K562 (cell line): ENCODE results near the gene ST6GALNAC3. TPM values are rescaled to one million over a fixed set of nuclear protein-coding genes. Genes with fewer than 3 reads are reported as not detected.

ENCODE experiments used
- ATAC-seq: fragments of 200-7000 bp; cut with Tn5 transposase; 3 replicates; pipeline ENCODE4 v1.9.1; 2020; ENCODE audit warnings: moderate library complexity
- BruUV-seq: library from RNA; stranded (reverse); fragments of 400-500 nt; replicated peaks from 2 replicates; lab custom pipeline; 2021; lab: Mats Ljungman, UMichigan
- CTCF ChIA-PET: fragments of 300-600 bp; formaldehyde crosslinking; extraction: SDS; loops from one replicate; lab custom pipeline; 2021; ENCODE audit warnings: low intra/inter-chr PET ratio; lab: Yijun Ruan, JAX
- POLR2A ChIA-PET: fragments of 300-600, 350-650 bp; sonication (Branson Sonifier 250); formaldehyde crosslinking; extraction: SDS; loops from one replicate; lab custom pipeline; 2021; ENCODE audit warnings: antibody characterized with exemption, inconsistent platforms; lab: Yijun Ruan, JAX
- DNase-seq, 4 experiments: peaks; one replicate each; pipeline versions ENCODE4 v3.0.0 to v3.0.0-alpha.2; 2011 to 2018; ENCODE audit warnings: low spot score in 3 of 4, mixed read lengths in 3 of 4; ENCODE audit errors: extremely low read depth in 1 of 4
- FAIRE-seq: peaks from 2 replicates; lab custom pipeline; 2011; peaks lifted over from hg19 to GRCh38; lab: Jason Lieb, UNC
- H2AFZ ChIP-seq: 2 replicates; pipeline ENCODE4 v1.6.0; 2011; ENCODE audit warnings: low read depth, low read length, control low read depth, inconsistent platforms
- H3K27ac ChIP-seq: fragments of 200-600 bp; 3 replicates; pipeline ENCODE4 v1.8.0; 2011; ENCODE audit warnings: low read depth, mild to moderate bottlenecking, control low read depth, inconsistent platforms, low read length, moderate library complexity, mixed read lengths; ENCODE audit errors: extremely low read depth
- H3K27me3 ChIP-seq, 2 experiments: fragments of 300-600 bp in 1 of 2; 2 replicates in 1 of 2; 3 replicates in 1 of 2; pipeline versions ENCODE4 v1.6.0 to v1.8.0; 2011; ENCODE audit warnings: inconsistent platforms in 2 of 2, low read length in 2 of 2, mild to moderate bottlenecking in 1 of 2, mixed read lengths in 1 of 2, moderate library complexity in 1 of 2; ENCODE audit not compliant: control insufficient read depth in 2 of 2, insufficient read depth in 2 of 2
- H3K36me3 ChIP-seq: fragments of 300-600 bp; 3 replicates; pipeline ENCODE4 v1.8.0; 2011; ENCODE audit warnings: mild to moderate bottlenecking, low read length, inconsistent platforms; ENCODE audit not compliant: control insufficient read depth, insufficient read depth
- H3K4me1 ChIP-seq, 2 experiments: fragments of 200-600 bp in 1 of 2; replicated peaks in 1 of 2; 2 replicates in 1 of 2; 3 replicates in 1 of 2; pipeline versions ENCODE4 v1.5.1 to v1.8.0; 2011; ENCODE audit warnings: inconsistent platforms in 2 of 2, low read length in 2 of 2, mild to moderate bottlenecking in 1 of 2, mixed read lengths in 1 of 2, moderate library complexity in 1 of 2; ENCODE audit not compliant: control insufficient read depth in 2 of 2, insufficient read depth in 2 of 2
- H3K4me2 ChIP-seq: 2 replicates; pipeline ENCODE4 v1.6.1; 2011; ENCODE audit warnings: low read length, control low read depth, inconsistent platforms, mixed read lengths; ENCODE audit not compliant: insufficient read depth
- H3K4me3 ChIP-seq: fragments of 200-600 bp; sonication (generic), shearing (Covaris generic); 2 replicates; pipeline ENCODE4 v1.5.1; 2016; ENCODE audit warnings: control low read depth, inconsistent platforms
- H3K79me2 ChIP-seq: fragments of 200-600 bp; 3 replicates; pipeline ENCODE4 v1.8.0; 2011; ENCODE audit warnings: low read length, inconsistent platforms; ENCODE audit not compliant: control insufficient read depth, insufficient read depth
- H3K9ac ChIP-seq, 2 experiments: 2 replicates each; pipeline versions ENCODE4 v1.6.0 to v1.6.1; 2011; ENCODE audit warnings: low read depth in 2 of 2, low read length in 2 of 2, control low read depth in 1 of 2, inconsistent platforms in 1 of 2, mild to moderate bottlenecking in 1 of 2, mixed read lengths in 1 of 2; ENCODE audit not compliant: insufficient read depth in 1 of 2
- H3K9me1 ChIP-seq: one replicate; pipeline ENCODE4 v1.6.0; 2011; ENCODE audit warnings: inconsistent platforms, mild to moderate bottlenecking, low read length, moderate library complexity; ENCODE audit not compliant: control insufficient read depth, insufficient read depth
- H3K9me3 ChIP-seq: replicated peaks from 2 replicates; pipeline ENCODE4 v1.5.1; 2011; ENCODE audit warnings: low read depth, low read length, inconsistent platforms; ENCODE audit not compliant: control insufficient read depth, insufficient read depth
- H4K20me1 ChIP-seq: replicated peaks from 2 replicates; pipeline ENCODE4 v1.6.1; 2011; ENCODE audit warnings: low read length, inconsistent platforms, mixed read lengths; ENCODE audit not compliant: control insufficient read depth, insufficient read depth
- TAF1 ChIP-seq: IDR thresholded peaks from 2 replicates; pipeline ENCODE4 v1.6.1; 2011; ENCODE audit warnings: mild to moderate bottlenecking, low read length, moderate library complexity; ENCODE audit not compliant: insufficient read depth, control insufficient read depth, severe bottlenecking; ENCODE audit errors: extremely low read depth
- ZNF184 ChIP-seq: sonication (generic); formaldehyde crosslinking; IDR thresholded peaks from 2 replicates; pipeline ENCODE4 v1.5.0; 2020; ENCODE audit warnings: missing genetic modification reagents
- ZNF589 ChIP-seq: fragments of 200-800 bp; sonication (Bioruptor generic); IDR thresholded peaks from 2 replicates; pipeline ENCODE4 v1.6.1; 2016; ENCODE audit warnings: low read depth, missing genetic modification characterization, missing compliant biosample characterization
- WGBS: fragments of 100-300 bp; shearing (Covaris generic); methylation state at CpG from one replicate; pipeline ENCODE4 v1.1.6; 2016; ENCODE audit warnings: low coverage, mixed read lengths; ENCODE audit not compliant: insufficient coverage; ENCODE audit errors: missing lambda C conversion rate; 5-methylcytosine and 5-hydroxymethylcytosine counted together
- in situ Hi-C: fragments of 300-500 bp; cut with MboI; formaldehyde crosslinking; loops from 4 replicates; pipeline ENCODE4 v1.15.0; 2018; ENCODE audit warnings: inconsistent platforms, mixed read lengths
- intact Hi-C: fragments of 100-400 bp; cut with micrococcal nuclease; formaldehyde crosslinking; loops from 2 replicates; pipeline ENCODE4 v1.14.2; 2022
- polyA plus RNA-seq, 8 experiments: library from polyadenylated mRNA; depleted of rRNA in 4 of 8; stranded (reverse) in 5 of 8; unstranded in 3 of 8; fragments of >200 nt; fragmentation: Nextera tagmentation in 2 of 8; fragmentation: Illumina TruSeq in 1 of 8; extraction: Ambion mirVana in 2 of 8; extraction: Trizol in 1 of 8; gene quantifications; 2 replicates each; pipeline versions ENCODE4 v1.2.1 to v1.2.3, GENCODE V29; 2011 to 2014; ENCODE audit warnings: inconsistent platforms in 1 of 8, missing spikeins in 1 of 8
- total RNA-seq, 7 experiments: library from RNA; depleted of rRNA in 6 of 7; stranded (reverse); fragments of >200 nt in 6 of 7; fragmentation: Illumina TruSeq in 2 of 7; extraction: Trizol in 2 of 7; gene quantifications; 2 replicates each; pipeline versions ENCODE4 v1.2.1 to v1.2.3, GENCODE V29; 2011 to 2021; ENCODE audit warnings: low replicate concordance in 1 of 7
- TF ChIP-seq, protein P1 (sequence below): sonication (generic); formaldehyde crosslinking; IDR thresholded peaks from 2 replicates; pipeline ENCODE4 v1.8.1; 2023; ENCODE audit warnings: mild to moderate bottlenecking, missing genetic modification reagents
- TF ChIP-seq, protein P2 (sequence below): fragments of 250-450 bp; sonication (Bioruptor Pico); IDR thresholded peaks from 2 replicates; pipeline ENCODE4 v1.8.0; 2021; ENCODE audit warnings: borderline replicate concordance, mild to moderate bottlenecking, moderate library complexity; ENCODE audit not compliant: poor library complexity, severe bottlenecking
- TF ChIP-seq, protein P3 (sequence below): fragments of 450-650 bp; IDR thresholded peaks from 2 replicates; pipeline ENCODE4 v1.6.1; 2016; ENCODE audit warnings: mild to moderate bottlenecking, moderate library complexity

Gene ST6GALNAC3
- total and polyA plus RNA-seq, 9 of the 15 experiments (the other 6 are each of a cell fraction or from before 2014, with no cell fraction given) = 0.04 to 0.29 (median 0.18) TPM; not detected in 6

DNA sequence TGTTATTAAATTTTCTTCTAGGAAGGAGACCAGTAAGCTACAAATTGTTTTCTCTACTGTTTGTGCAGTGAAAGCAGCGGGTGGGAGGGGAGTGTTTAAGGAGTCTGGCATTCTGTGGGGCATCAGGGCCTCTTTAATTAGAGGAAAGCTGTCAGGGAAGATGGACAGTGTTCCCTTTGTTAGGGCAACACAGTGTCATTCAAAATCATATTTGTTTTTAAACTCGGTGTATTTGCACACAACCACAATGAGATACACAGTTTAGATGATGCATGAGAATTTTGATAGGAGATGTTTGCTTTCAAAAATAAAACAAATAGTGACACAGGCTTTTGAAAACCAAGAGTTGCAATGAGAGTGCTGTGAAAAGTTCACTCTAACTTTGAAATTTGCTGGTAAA is 15.1 kb upstream of the ST6GALNAC3 start (continued):
- TF ChIP-seq, protein P1, sequence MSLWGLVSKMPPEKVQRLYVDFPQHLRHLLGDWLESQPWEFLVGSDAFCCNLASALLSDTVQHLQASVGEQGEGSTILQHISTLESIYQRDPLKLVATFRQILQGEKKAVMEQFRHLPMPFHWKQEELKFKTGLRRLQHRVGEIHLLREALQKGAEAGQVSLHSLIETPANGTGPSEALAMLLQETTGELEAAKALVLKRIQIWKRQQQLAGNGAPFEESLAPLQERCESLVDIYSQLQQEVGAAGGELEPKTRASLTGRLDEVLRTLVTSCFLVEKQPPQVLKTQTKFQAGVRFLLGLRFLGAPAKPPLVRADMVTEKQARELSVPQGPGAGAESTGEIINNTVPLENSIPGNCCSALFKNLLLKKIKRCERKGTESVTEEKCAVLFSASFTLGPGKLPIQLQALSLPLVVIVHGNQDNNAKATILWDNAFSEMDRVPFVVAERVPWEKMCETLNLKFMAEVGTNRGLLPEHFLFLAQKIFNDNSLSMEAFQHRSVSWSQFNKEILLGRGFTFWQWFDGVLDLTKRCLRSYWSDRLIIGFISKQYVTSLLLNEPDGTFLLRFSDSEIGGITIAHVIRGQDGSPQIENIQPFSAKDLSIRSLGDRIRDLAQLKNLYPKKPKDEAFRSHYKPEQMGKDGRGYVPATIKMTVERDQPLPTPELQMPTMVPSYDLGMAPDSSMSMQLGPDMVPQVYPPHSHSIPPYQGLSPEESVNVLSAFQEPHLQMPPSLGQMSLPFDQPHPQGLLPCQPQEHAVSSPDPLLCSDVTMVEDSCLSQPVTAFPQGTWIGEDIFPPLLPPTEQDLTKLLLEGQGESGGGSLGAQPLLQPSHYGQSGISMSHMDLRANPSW (CRISPR knock-in tag) = no peak
- TF ChIP-seq ZNF589 (CRISPR knock-in tag) = no peak
- TF ChIP-seq, protein P2, sequence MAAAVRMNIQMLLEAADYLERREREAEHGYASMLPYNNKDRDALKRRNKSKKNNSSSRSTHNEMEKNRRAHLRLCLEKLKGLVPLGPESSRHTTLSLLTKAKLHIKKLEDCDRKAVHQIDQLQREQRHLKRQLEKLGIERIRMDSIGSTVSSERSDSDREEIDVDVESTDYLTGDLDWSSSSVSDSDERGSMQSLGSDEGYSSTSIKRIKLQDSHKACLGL (CRISPR knock-in tag) = no peak
- TF ChIP-seq ZNF184 = no peak

DNA sequence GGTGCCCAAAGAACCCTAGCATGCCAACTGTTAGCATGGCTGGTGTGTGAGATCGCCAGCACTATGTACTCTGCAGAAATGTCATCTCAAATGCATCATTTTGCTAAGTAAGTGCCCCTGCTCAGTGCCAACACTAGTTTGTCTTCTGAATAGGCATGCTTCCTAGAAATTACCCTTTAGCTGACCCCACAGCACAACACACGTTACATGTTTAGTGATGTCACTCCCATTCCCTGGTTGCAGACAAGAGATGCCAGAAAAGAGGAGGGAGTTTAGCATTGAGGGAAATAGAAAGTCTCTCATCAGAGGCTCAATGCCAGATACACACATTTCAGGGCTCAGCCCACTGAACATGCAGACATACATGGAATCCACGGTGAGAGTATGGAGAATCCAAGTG is 9.3 kb upstream of the ST6GALNAC3 start:
- H3K4me2 ChIP-seq = no peak overlapping the region
- no peaks in the 10 kb centered on the region for H3K9me1 ChIP-seq
- H4K20me1 ChIP-seq = no peaks in the 10 kb centered on the region
- H3K27me3 ChIP-seq = no peaks in the 10 kb centered on the region
- H3K4me3 ChIP-seq = no peak overlapping the region
- no peaks in the 10 kb centered on the region for H3K4me1 ChIP-seq
- BruUV-seq = no TSS peak
- ATAC-seq = no peak
- H3K79me2 ChIP-seq = no peaks in the 10 kb centered on the region
- no peak for DNase-seq
- FAIRE-seq = no peak
- WGBS = 0% methylated on average over 3 of the region's 3 CpGs
- H2AFZ ChIP-seq = no peak overlapping the region
- ChIA-PET CTCF (no interaction called here), POLR2A (no interaction called here)
- in situ Hi-C loops = no loop called here
- intact Hi-C loops = no loop called here
- no peak overlapping the region for H3K9ac ChIP-seq
- no peaks in the 10 kb centered on the region for H3K9me3 ChIP-seq
- no peaks in the 10 kb centered on the region for H3K36me3 ChIP-seq
- H3K27ac ChIP-seq = no peak overlapping the region
- TF ChIP-seq TAF1 = no peak
- TF ChIP-seq, protein P3, sequence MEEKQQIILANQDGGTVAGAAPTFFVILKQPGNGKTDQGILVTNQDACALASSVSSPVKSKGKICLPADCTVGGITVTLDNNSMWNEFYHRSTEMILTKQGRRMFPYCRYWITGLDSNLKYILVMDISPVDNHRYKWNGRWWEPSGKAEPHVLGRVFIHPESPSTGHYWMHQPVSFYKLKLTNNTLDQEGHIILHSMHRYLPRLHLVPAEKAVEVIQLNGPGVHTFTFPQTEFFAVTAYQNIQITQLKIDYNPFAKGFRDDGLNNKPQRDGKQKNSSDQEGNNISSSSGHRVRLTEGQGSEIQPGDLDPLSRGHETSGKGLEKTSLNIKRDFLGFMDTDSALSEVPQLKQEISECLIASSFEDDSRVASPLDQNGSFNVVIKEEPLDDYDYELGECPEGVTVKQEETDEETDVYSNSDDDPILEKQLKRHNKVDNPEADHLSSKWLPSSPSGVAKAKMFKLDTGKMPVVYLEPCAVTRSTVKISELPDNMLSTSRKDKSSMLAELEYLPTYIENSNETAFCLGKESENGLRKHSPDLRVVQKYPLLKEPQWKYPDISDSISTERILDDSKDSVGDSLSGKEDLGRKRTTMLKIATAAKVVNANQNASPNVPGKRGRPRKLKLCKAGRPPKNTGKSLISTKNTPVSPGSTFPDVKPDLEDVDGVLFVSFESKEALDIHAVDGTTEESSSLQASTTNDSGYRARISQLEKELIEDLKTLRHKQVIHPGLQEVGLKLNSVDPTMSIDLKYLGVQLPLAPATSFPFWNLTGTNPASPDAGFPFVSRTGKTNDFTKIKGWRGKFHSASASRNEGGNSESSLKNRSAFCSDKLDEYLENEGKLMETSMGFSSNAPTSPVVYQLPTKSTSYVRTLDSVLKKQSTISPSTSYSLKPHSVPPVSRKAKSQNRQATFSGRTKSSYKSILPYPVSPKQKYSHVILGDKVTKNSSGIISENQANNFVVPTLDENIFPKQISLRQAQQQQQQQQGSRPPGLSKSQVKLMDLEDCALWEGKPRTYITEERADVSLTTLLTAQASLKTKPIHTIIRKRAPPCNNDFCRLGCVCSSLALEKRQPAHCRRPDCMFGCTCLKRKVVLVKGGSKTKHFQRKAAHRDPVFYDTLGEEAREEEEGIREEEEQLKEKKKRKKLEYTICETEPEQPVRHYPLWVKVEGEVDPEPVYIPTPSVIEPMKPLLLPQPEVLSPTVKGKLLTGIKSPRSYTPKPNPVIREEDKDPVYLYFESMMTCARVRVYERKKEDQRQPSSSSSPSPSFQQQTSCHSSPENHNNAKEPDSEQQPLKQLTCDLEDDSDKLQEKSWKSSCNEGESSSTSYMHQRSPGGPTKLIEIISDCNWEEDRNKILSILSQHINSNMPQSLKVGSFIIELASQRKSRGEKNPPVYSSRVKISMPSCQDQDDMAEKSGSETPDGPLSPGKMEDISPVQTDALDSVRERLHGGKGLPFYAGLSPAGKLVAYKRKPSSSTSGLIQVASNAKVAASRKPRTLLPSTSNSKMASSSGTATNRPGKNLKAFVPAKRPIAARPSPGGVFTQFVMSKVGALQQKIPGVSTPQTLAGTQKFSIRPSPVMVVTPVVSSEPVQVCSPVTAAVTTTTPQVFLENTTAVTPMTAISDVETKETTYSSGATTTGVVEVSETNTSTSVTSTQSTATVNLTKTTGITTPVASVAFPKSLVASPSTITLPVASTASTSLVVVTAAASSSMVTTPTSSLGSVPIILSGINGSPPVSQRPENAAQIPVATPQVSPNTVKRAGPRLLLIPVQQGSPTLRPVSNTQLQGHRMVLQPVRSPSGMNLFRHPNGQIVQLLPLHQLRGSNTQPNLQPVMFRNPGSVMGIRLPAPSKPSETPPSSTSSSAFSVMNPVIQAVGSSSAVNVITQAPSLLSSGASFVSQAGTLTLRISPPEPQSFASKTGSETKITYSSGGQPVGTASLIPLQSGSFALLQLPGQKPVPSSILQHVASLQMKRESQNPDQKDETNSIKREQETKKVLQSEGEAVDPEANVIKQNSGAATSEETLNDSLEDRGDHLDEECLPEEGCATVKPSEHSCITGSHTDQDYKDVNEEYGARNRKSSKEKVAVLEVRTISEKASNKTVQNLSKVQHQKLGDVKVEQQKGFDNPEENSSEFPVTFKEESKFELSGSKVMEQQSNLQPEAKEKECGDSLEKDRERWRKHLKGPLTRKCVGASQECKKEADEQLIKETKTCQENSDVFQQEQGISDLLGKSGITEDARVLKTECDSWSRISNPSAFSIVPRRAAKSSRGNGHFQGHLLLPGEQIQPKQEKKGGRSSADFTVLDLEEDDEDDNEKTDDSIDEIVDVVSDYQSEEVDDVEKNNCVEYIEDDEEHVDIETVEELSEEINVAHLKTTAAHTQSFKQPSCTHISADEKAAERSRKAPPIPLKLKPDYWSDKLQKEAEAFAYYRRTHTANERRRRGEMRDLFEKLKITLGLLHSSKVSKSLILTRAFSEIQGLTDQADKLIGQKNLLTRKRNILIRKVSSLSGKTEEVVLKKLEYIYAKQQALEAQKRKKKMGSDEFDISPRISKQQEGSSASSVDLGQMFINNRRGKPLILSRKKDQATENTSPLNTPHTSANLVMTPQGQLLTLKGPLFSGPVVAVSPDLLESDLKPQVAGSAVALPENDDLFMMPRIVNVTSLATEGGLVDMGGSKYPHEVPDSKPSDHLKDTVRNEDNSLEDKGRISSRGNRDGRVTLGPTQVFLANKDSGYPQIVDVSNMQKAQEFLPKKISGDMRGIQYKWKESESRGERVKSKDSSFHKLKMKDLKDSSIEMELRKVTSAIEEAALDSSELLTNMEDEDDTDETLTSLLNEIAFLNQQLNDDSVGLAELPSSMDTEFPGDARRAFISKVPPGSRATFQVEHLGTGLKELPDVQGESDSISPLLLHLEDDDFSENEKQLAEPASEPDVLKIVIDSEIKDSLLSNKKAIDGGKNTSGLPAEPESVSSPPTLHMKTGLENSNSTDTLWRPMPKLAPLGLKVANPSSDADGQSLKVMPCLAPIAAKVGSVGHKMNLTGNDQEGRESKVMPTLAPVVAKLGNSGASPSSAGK = no peak
